ENCODE results near the gene LGMN. TPM values are rescaled to one million over a fixed set of nuclear protein-coding genes. Genes with fewer than 3 reads are reported as not detected.

Gene LGMN
- total and polyA plus RNA-seq, 9 of the 15 experiments (the other 6 are each of a cell fraction or from before 2014, with no cell fraction given): 0.05 to 1.4 (median 0.43) TPM; not detected in 2

GRCh38 chr14:92783813-92784431 lies 35.5 kb upstream of the LGMN start (continued):
- TF ChIP-seq RNF219 (CRISPR knock-in tag; IDR thresholded peaks at IDR 0.05) (no peak), TBP (optimal IDR thresholded peaks at IDR 0.05; ENCODE audit: low read depth, low read length) (no peak), ATF2 (CRISPR knock-in tag; IDR thresholded peaks at IDR 0.05) (no peak), EWSR1 (IDR thresholded peaks at IDR 0.05; ENCODE audit: borderline replicate concordance, low read depth, partially characterized antibody) (no peak), KDM4B (IDR thresholded peaks at IDR 0.05; ENCODE audit: borderline replicate concordance in 2 of 2, low read depth in 1 of 2) (no peak), SIX5 (IDR thresholded peaks at IDR 0.05; ENCODE audit: borderline replicate concordance in 1 of 2, insufficient read depth in 1 of 2, low read depth in 1 of 2, low read length in 2 of 2) (no peak), ZNF121 (CRISPR knock-in tag; conservative IDR thresholded peaks at IDR 0.05) (no peak), HMG20B (CRISPR knock-in tag; IDR thresholded peaks at IDR 0.05) (no peak), FOXJ3 (CRISPR knock-in tag; IDR thresholded peaks at IDR 0.05) (no peak), SNRNP70 (optimal IDR thresholded peaks at IDR 0.05; ENCODE audit: low read depth, low read length) (no peak)
- TF ChIP-seq, protein P1, sequence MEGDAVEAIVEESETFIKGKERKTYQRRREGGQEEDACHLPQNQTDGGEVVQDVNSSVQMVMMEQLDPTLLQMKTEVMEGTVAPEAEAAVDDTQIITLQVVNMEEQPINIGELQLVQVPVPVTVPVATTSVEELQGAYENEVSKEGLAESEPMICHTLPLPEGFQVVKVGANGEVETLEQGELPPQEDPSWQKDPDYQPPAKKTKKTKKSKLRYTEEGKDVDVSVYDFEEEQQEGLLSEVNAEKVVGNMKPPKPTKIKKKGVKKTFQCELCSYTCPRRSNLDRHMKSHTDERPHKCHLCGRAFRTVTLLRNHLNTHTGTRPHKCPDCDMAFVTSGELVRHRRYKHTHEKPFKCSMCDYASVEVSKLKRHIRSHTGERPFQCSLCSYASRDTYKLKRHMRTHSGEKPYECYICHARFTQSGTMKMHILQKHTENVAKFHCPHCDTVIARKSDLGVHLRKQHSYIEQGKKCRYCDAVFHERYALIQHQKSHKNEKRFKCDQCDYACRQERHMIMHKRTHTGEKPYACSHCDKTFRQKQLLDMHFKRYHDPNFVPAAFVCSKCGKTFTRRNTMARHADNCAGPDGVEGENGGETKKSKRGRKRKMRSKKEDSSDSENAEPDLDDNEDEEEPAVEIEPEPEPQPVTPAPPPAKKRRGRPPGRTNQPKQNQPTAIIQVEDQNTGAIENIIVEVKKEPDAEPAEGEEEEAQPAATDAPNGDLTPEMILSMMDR (IDR thresholded peaks at IDR 0.05 in 2 of 3, conservative IDR thresholded peaks at IDR 0.05 in 1 of 3; ENCODE audit: insufficient read depth in 2 of 3, low read depth in 1 of 3, low read length in 3 of 3): peak; percentile 45 to 68 (median 46); a peak in 4 of 6 replicates
- TF ChIP-seq, protein P2, sequence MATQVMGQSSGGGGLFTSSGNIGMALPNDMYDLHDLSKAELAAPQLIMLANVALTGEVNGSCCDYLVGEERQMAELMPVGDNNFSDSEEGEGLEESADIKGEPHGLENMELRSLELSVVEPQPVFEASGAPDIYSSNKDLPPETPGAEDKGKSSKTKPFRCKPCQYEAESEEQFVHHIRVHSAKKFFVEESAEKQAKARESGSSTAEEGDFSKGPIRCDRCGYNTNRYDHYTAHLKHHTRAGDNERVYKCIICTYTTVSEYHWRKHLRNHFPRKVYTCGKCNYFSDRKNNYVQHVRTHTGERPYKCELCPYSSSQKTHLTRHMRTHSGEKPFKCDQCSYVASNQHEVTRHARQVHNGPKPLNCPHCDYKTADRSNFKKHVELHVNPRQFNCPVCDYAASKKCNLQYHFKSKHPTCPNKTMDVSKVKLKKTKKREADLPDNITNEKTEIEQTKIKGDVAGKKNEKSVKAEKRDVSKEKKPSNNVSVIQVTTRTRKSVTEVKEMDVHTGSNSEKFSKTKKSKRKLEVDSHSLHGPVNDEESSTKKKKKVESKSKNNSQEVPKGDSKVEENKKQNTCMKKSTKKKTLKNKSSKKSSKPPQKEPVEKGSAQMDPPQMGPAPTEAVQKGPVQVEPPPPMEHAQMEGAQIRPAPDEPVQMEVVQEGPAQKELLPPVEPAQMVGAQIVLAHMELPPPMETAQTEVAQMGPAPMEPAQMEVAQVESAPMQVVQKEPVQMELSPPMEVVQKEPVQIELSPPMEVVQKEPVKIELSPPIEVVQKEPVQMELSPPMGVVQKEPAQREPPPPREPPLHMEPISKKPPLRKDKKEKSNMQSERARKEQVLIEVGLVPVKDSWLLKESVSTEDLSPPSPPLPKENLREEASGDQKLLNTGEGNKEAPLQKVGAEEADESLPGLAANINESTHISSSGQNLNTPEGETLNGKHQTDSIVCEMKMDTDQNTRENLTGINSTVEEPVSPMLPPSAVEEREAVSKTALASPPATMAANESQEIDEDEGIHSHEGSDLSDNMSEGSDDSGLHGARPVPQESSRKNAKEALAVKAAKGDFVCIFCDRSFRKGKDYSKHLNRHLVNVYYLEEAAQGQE (IDR thresholded peaks at IDR 0.05; ENCODE audit: borderline replicate concordance): peak; percentile 81
- TF ChIP-seq, protein P2 (CRISPR knock-in tag; IDR thresholded peaks at IDR 0.05; ENCODE audit: low read depth): no peak
